Limb (tissue), 2 donors: ENCODE data around the gene S1PR3.

Source experiments
- DNase-seq, 2 donors: peaks; one replicate each; pipeline ENCODE4 v3.0.0-alpha.2; 2016; ENCODE audit errors: extremely low spot score in 2 of 2

Gene S1PR3

DNA sequence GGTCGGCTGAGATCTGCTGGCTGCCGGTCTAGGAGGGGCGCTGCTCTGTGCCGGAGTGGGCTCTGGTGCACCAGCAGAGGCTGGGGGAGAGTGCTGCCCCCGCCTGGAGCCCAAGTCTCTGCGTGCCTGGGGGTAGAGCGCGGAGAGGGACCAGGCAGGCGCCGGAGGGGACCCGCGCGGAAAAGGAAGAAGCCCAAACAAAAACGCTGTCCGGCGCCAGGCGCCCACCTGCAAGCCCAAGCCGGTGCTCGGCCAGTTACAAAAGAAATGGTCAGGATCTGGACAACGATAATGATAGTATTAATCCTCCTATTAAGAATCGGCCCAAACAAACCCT lies 571 bp upstream of the S1PR3 start:
- DNase-seq = peak in 1 of 2 donors; percentile 64

- peak in 1 of 2 donors; percentile 19 for DNase-seq
These were observed 1.3 kb downstream of the S1PR3 start for GRCh38 chr9:88992556-88992955.

- DNase-seq = no peak
These were observed 2.1 kb downstream of the S1PR3 start for GRCh38 chr9:88993327-88993726.

DNA sequence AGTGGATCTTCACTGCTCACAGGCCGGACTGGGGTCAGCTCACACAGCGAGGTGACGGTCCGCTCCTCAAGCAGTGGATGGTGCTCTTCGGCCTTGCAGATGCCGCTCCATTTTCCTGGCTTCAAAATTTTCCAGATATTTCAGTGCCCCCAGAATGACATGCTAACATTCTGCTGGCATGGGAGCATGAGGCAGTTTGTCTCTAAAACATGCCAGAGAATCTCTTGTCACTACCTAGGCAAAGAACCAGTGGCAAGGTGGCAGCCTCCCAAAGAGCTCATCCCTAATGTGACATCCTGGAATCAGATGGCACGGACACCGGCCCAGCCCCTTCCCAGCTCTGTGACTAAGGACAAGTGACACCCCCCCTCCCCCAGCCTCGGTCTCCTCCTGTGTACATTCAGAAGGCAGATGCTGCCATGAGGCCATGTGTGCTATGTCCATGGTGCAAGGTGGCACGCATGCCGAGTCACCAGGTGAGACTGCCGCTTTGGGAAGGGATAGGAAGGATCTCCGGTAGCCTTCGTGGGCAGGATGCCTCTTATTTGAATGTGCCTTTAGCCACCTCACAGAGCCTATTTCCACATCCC lies 2.7 kb downstream of the S1PR3 start:
- DNase-seq = no peak

DNA sequence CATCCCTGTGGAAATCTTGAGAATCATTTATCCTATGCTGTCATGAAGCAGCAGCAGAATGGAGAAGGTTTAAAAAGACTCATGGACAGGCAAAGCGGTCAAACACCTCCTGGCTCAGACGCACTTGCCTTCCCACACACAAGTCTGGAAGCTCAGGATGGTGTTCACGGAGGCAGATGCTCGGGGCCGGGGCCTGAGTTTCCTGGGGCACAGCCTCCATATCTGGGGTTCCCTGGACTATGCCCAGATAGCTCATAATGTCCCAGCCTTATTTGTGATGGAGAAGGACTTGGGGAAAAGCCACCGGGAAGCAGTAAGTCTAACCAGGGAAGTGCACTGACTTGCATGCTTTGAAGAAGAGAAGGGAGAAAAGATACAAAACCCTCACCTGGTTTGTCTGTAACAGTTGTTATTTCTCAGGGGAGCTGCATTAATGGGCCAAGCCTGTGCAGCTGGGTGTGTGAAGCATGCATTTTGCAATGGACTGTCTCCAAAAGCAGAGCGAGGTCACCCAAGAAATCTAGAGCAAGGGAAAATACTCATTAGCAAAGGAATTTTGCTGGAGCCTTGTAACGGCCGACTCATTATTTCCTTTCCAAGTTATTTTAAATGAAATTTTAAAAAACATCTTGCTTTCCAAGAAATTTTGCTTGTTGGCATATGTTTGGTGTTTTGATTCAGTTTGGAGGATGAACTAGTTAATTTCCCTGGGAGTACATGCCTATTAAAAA lies 3.4 kb downstream of the S1PR3 start:
- DNase-seq = no peak

- no peak for DNase-seq
These were observed 3.9 kb downstream of the S1PR3 start for GRCh38 chr9:88995200-88995577.

- no peak for DNase-seq
These were observed 4.4 kb downstream of the S1PR3 start for GRCh38 chr9:88995627-88996026.

DNA sequence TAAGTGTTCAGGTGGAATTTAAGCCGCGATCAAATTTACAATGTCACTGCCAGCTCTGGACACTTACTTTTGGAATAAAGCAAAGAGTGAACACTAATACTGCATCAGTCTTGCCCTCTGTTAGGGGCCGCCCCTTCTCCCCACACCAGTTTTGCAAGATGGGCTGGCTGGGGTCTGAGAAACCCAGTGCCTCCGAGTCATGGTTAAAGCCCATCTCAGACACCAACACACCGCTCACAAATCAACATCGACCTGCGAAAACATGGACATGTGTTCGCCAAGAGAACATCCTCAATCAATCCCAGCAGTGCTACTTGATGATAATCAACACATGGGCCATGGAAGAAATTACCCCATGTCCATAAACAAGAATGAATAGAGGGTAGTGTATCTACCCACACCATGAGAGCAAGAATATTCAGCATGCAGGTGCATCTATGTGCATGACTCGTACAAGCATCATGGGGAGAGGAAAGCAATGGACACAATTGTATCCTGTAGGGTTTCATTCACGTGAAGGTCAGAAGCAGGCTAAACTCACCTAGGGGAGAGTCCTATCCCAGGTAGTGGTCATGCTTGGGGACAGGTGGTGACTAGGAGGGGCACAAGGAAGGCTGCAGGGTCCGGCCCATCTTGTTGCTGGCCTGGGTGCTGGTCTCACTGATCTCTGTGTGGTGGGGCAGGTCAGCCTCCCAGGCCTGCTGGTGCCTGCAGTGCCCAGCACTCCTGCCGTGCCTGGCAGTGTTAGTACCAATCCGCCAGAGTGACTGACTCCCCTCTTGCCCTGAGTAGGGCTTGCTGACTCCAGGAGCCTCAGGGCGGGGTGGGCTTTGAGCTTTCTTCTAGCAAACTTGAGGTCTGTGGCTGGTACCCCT lies 5.0 kb downstream of the S1PR3 start:
- no peak for DNase-seq

GRCh38 chr9:88996921-88997235 lies 5.6 kb downstream of the S1PR3 start:
- no peak for DNase-seq

DNA sequence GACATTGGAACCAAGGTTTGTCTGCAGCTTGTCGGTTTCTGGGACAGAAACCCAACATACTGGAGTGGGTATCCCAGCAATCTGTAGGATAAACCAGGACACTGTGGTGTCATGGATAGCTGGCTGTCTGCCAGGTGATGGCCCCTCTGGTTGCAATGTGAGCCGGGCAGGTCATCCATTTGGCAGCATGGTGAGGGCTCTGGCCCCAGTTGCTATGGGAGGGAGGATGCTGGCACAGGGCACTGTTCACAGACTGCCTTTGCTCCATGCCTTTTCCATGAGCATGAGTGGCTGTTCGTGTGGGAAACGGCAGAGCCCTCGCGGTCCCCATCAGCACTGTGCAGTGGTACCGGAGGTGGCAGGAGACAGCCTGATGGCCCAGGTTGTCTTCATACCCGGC lies 6.4 kb downstream of the S1PR3 start:
- DNase-seq = no peak

- DNase-seq = no peak
These were observed 7.2 kb downstream of the S1PR3 start for GRCh38 chr9:88998503-88998902.

DNA sequence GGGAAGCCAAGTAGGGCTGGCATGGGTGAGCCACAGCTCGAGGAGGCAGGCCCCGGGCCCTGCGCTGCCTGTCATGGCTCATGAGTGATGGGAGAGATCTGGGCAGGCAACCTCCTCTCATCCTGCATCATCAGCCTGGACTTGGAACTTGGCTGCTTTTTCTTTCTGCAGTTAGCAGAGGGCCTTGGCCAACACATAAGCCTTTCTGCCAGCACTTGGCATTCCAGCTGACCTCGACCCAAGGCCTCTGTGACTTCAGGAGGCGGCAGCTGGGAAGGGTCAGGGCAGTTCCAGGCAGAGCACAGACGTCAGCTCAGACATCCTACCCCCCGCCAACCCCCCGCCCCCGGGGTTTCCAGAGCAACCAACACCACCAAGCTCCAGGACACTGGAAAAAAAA lies 7.6 kb downstream of the S1PR3 start:
- no peak for DNase-seq

DNA sequence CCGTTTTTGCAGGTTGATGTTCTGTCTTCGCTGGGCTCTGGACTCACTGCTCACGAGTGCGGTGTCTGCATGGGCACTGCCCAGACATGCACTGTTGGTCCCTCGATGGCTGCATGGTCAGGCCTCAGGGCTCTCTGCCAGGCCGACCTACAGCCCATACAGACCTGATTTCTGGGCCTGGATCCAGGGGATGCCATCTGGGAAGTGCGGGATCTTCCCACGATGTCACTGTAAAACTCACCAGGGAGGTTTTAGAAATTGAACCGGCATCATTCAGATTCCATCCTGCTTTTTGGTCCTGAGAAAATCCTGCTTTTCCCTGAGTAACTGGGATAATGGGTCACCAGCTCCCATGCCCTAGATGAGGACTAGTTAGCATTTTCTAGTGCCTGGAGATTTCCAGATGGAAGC lies 9.1 kb downstream of the S1PR3 start:
- peak in 1 of 2 donors; percentile 37 for DNase-seq

DNA sequence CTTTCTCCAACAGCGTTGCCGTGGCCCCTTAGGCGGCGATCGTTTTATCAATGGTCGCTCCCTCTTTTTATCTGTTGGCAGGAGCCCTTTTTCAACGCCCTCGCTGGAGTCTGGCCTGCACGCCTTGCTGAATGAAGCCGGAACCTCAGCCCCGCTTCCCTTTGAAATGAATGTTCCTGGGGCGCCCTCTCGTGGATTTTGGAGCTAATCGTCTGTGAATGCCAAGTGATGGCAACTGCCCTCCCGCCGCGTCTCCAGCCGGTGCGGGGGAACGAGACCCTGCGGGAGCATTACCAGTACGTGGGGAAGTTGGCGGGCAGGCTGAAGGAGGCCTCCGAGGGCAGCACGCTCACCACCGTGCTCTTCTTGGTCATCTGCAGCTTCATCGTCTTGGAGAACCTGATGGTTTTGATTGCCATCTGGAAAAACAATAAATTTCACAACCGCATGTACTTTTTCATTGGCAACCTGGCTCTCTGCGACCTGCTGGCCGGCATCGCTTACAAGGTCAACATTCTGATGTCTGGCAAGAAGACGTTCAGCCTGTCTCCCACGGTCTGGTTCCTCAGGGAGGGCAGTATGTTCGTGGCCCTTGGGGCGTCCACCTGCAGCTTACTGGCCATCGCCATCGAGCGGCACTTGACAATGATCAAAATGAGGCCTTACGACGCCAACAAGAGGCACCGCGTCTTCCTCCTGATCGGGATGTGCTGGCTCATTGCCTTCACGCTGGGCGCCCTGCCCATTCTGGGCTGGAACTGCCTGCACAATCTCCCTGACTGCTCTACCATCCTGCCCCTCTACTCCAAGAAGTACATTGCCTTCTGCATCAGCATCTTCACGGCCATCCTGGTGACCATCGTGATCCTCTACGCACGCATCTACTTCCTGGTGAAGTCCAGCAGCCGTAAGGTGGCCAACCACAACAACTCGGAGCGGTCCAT lies 10.0 kb downstream of the S1PR3 start:
- peak; percentile 86 to 92 for DNase-seq

DNA sequence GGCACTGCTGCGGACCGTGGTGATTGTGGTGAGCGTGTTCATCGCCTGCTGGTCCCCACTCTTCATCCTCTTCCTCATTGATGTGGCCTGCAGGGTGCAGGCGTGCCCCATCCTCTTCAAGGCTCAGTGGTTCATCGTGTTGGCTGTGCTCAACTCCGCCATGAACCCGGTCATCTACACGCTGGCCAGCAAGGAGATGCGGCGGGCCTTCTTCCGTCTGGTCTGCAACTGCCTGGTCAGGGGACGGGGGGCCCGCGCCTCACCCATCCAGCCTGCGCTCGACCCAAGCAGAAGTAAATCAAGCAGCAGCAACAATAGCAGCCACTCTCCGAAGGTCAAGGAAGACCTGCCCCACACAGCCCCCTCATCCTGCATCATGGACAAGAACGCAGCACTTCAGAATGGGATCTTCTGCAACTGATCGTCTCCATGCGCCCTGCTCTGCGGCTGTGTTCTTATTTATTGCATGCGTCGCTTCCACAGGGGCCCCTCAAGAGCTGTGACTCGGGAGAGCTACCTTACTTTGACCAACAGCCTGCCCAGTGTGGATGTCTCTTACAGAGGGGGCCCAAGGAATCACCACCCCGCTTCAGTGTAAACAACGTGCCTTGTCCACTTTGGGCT lies 10.8 kb downstream of the S1PR3 start:
- DNase-seq = peak in 1 of 2 donors; percentile 23

GRCh38 chr9:89002987-89003386 lies 11.7 kb downstream of the S1PR3 start:
- no peak for DNase-seq

GRCh38 chr9:89005323-89005722 lies 14.1 kb downstream of the S1PR3 start:
- DNase-seq = no peak

GRCh38 chr9:89006267-89006666 lies 15.0 kb downstream of the S1PR3 start:
- peak in 1 of 2 donors; percentile 55 for DNase-seq

DNA sequence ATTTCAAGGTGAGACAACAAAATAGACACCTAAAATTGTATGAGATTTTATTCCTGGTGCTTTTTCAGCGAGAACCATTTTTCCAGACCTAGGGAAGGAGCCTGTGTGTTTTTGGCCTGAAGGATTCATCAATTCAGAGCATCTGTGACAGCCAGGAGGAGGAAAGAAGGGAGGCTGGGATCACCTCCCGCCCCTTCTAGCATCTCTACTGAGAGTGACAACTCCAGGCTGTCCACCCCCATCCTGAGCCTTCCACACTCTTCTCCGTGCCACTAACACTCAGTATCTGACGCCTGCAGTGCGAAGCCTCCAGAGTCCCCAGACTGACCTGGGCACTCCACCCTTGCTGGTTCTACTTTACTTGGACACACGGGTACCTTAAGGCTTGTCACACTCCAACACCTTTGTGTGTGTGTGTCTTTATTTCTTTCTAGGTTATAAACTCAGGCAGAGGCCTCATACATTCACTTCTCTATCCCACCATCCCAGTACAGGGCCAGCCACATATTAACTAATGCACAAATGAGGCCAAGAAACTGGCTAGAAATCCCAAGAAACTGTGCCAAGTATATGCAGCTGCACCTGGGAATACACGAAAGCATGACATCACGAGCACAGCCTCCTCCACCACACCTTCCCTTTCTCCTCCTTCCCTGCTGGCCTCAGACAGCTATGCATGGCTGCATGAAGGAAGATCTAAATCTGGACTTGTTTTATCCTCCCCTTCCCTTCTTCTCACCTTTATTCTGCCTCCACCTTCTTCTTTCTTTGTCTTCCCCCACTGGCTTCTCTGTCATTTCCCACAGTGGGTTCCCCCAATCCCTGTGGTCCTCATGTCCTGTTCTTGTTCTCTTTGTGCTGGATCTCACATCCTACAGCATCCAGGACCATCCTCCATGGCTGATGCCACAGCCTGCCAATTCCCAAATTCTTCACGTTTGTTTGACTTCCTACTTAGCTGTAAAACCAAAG lies 16.0 kb downstream of the S1PR3 start:
- DNase-seq = peak in 1 of 2 donors; percentile 24
